Spleen (tissue), 7 donors: ENCODE results near the gene LMO4.

Source experiments
- POLR2AphosphoS5 ChIP-seq, 3 donors: sonication (generic); formaldehyde crosslinking; IDR thresholded peaks; one replicate each; pipeline ENCODE4 v1.5.1; 2017; ENCODE audit warnings: antibody characterized with exemption in 3 of 3
- TF ChIP-seq, protein P1 (sequence below), 11 experiments: fragments of 200-600 bp in 7 of 11; fragments of 450-650 bp in 4 of 11; sonication (generic) in 4 of 11; IDR thresholded peaks in 8 of 11; conservative IDR thresholded peaks in 3 of 11; 1 replicate in 7 of 11; 2 replicates in 4 of 11; pipeline versions ENCODE4 v1.4.0 to v1.8.0; 2016 to 2021; ENCODE audit warnings: antibody characterized with exemption in 11 of 11, inconsistent platforms in 4 of 11, mild to moderate bottlenecking in 1 of 11
- donor health status: DM: no; HTN: no; CAD: no; lungs with moderate emphysema.
- donor health status: DM: no; HTN: no; CAD: no.
- donor health status: DM: no; HTN: no; CAD: no.

DNA sequence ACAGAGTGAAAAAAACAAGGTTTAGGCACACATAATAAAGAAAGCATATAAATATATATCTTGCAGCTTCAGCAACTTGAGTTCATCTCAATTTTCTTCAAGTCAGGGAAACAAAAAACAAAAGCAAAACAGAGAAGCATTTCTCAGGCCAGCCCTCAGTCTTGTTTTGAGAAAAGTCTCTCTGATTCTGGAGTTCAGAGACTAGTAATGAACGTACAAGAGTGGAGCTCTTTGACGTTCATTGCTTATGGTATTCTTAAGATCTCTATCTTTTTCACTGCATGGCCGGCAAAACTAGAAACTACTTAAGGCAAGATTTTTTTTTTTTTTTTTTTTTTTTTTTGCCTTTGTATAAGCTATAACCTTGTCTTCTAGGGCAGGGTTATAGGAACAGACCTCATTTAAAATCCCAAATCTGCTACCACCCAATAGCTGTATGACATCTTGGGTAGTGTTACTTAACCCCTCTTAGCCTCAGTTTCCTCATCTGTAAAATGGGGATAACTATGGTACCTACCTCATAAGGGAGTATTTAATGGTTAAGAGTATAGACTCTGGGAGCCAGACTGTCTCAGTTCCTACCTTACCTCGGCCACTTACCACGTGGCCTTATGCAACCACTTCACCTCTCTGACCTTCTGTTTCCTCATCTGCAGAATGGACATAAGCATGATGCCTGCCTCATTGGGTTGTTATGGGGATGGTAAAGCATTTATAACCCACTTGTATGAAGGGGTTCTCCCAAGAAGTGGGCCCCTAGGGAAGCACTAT lies 33.6 kb downstream of the LMO4 start:
- TF ChIP-seq, protein P1, sequence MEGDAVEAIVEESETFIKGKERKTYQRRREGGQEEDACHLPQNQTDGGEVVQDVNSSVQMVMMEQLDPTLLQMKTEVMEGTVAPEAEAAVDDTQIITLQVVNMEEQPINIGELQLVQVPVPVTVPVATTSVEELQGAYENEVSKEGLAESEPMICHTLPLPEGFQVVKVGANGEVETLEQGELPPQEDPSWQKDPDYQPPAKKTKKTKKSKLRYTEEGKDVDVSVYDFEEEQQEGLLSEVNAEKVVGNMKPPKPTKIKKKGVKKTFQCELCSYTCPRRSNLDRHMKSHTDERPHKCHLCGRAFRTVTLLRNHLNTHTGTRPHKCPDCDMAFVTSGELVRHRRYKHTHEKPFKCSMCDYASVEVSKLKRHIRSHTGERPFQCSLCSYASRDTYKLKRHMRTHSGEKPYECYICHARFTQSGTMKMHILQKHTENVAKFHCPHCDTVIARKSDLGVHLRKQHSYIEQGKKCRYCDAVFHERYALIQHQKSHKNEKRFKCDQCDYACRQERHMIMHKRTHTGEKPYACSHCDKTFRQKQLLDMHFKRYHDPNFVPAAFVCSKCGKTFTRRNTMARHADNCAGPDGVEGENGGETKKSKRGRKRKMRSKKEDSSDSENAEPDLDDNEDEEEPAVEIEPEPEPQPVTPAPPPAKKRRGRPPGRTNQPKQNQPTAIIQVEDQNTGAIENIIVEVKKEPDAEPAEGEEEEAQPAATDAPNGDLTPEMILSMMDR (IDR thresholded peaks at IDR 0.05 in 8 of 11, conservative IDR thresholded peaks at IDR 0.05 in 3 of 11) = no peak
- TF ChIP-seq POLR2AphosphoS5 (IDR thresholded peaks at IDR 0.05) = no peak
